Renal pelvis (tissue), 4 donors: Measurements from ENCODE around the gene HSPA8. TPM values are rescaled to one million over a fixed set of nuclear protein-coding genes. Genes with fewer than 3 reads are reported as not detected.
"Not testable (repeated sequence)": the region's sequence is repeated elsewhere in the genome, so short reads cannot be mapped to it uniquely, and the experiment has no call there.

Experiments used
- DNase-seq: peaks from one replicate; pipeline ENCODE4 v3.0.0-alpha.2; 2013
- polyA plus RNA-seq, 3 donors: library from polyadenylated mRNA; unstranded; fragments of 120-200 nt; gene quantifications; one replicate each; pipeline ENCODE4 v1.2.1, GENCODE V29; 2013; ENCODE audit not compliant: insufficient read length in 3 of 3

HSPA8 gene
- polyA plus RNA-seq, 3 donors = 1,151 to 1,482 (median 1,389) TPM

DNA sequence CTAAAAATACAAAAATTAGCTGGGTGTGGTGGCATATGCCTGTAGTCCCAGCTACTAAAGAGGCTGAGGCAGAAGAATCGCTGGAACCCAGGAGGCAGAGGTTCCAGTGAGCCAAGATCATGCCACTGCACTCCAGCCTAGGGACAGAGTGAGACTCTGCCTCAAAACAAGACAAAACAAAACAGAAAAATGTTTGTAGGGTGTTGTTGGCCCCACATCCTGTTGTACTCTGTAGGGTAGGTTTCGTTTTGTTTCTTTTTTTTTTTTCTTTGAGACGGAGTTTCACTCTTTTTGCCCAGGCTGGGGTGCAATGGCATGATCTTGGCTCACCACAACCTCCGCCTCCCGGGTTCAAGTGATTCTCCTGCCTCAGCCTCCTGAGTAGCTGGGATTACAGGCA is 25.7 kb upstream of the HSPA8 start:
- DNase-seq = not testable (repeated sequence)

GRCh38 chr11:123086305-123086704 is 24.4 kb upstream of the HSPA8 start:
- no peak for DNase-seq

DNA sequence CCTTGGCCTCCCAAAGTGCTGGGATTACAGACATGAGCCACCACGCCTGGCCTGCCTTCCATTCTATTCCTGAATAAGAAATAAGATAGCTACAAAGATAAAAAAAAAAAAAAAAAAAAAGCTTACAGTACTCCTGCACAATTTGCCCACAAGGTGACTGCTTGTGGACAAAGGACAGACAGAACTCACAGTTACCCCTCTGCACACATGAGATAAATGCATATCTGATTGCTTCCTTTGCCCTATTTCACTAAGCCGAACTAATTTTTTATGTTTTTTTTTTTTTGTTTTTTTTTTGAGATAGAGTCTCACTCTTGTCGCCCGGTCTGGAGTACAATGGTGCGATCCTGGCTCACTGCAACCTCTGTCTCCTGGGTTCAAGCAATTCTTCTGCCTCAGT is 23.6 kb upstream of the HSPA8 start:
- DNase-seq = no peak

GRCh38 chr11:123084454-123084853 is 22.5 kb upstream of the HSPA8 start:
- DNase-seq = no peak

DNA sequence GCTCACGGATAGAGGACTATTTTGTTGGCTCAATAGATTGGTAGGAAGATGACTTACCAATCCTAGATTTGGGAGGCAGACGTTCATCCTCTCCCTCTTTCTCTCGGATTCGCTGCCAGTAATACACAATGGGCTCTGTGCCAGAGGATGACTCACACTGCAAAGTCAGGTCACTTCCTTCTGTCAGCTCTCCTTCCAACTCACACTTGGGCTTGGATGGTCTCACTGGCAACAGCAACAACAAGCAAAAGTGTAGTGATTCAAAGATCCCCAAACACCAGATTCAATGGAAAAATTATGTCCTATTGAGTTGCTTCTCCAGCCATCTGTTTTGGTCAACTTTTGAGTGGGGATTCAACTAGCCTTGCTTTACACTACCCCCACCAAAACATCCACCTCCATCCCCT is 21.7 kb upstream of the HSPA8 start:
- peak; percentile 30 for DNase-seq

DNA sequence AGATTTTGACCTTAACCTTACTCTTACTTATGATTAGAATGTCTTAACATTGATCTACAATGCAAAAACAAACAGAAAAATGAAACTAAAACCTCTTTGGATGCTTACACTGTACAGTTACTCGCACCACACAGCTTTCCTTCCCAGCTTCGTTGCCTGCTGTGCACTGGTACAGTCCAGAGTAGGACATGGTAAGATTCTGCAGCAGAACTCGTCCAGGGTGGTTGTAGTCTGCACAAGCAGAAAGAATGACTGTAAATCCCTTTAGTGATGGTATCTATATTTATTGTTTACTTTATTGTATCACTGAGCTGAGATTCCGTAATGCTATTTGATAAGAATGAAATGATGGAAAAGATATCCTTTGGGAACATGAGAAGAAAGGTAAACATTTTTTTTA is 21.0 kb upstream of the HSPA8 start:
- DNase-seq = no peak

DNA sequence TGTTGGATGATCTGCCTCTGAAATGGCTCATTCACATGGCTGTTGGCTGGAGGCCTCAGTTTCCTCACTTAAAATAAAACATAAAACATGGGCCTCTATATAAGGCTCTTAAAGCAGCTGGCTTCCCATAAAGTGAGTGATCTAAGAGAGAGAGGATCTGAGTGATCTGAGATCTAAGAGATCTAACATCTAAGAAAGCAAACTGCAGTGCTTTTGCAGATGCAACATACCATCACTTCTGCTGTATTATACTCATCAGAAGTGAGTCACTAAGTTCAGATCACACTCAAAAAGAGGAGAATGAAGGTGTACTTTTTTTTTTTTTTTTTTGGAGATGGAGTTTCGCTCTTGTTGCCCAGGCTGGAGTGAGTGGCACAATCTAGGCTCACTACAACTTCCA is 18.1 kb upstream of the HSPA8 start:
- no peak for DNase-seq

- DNase-seq = no peak
These were observed 14.5 kb upstream of the HSPA8 start for GRCh38 chr11:123076484-123076883.

DNA sequence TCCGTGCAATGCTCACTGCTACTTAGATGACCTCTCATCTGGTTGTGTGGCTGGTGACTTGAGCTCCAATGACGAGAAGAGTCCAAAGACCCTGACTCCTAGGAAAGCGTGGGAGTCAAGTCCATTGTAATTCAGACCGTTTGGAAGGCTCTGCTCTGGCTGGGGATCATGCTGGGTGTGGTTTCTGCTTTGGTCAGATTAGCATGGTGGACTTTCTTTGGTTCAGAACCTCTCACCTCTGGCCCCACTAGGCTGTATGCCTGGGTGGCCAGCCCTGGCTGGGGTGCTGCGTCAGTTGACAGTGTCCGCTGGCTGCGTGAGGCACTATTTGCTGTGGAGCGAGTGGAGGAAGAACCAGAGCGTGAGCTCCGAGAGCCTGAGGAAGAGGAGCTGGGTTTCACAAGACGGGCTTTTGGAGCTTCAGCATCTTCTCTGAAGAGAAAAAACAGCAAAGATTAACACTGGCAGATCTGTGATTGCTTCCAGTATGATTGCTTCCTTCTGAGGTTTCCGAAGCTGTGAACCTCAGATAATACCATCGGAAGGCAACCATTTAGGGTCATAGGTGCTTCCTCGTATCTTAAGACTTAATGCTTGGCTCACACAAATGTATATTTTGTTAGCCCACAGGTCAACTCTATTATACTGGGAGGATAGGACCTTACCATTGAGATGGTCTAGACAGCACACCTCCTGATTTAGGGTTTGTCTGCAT is 11.6 kb upstream of the HSPA8 start:
- DNase-seq = no peak

- DNase-seq = no peak
These were observed 10.8 kb upstream of the HSPA8 start for GRCh38 chr11:123072762-123073161.

GRCh38 chr11:123072332-123072761 is 10.4 kb upstream of the HSPA8 start:
- DNase-seq = no peak

DNA sequence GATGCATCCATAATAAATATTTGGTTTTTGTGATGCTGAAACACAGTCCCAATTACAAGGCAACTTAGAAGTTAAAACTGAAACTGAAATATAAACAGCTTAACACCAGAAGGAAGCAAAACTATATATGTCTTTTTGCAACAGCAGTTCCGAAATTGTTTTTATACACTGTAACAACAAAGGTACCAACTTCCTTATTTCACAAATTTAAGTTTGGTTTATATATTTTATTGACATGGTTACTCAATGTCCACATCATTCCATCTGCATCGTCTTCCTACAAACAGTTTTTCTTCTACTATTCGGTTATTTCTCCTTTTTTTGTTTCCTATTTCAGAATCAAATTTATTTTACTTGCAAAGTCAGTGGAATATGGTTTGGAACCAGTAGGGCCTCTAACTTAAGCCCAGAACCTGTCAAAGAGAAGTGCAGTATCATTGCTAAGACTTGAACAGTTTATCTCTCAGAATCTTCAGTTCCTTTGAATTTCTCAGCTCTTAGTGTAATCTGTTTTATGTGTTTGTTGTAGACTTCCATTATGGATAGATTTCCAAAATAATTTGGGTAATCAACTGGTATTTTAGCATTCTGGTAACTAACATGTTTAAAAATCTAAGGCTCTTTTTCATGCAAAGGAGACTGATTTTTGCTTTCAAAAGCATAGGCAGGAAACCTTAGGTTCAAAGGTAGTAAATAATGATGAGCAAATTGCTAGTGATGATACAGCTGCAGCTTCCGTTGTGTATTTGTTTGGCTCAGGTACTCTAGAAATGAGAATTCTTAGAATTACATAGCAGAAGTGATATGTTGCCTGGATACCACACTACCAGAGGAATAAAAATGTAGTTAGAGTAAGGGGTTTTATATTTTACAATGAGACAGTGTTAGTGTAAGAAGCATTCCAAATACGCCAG is 8.2 kb upstream of the HSPA8 start:
- DNase-seq = no peak

GRCh38 chr11:123065621-123066020 is 3.7 kb upstream of the HSPA8 start:
- no peak for DNase-seq

GRCh38 chr11:123063826-123064657 is 2.1 kb upstream of the HSPA8 start:
- DNase-seq = no peak

- DNase-seq = no peak
These were observed 1.2 kb upstream of the HSPA8 start for GRCh38 chr11:123062892-123063825.

- peak; percentile 99 for DNase-seq
These were observed 389 bp upstream of the HSPA8 start for GRCh38 chr11:123062158-123062891.

GRCh38 chr11:123060277-123061000 is 1.5 kb downstream of the HSPA8 start:
- no peak for DNase-seq

DNA sequence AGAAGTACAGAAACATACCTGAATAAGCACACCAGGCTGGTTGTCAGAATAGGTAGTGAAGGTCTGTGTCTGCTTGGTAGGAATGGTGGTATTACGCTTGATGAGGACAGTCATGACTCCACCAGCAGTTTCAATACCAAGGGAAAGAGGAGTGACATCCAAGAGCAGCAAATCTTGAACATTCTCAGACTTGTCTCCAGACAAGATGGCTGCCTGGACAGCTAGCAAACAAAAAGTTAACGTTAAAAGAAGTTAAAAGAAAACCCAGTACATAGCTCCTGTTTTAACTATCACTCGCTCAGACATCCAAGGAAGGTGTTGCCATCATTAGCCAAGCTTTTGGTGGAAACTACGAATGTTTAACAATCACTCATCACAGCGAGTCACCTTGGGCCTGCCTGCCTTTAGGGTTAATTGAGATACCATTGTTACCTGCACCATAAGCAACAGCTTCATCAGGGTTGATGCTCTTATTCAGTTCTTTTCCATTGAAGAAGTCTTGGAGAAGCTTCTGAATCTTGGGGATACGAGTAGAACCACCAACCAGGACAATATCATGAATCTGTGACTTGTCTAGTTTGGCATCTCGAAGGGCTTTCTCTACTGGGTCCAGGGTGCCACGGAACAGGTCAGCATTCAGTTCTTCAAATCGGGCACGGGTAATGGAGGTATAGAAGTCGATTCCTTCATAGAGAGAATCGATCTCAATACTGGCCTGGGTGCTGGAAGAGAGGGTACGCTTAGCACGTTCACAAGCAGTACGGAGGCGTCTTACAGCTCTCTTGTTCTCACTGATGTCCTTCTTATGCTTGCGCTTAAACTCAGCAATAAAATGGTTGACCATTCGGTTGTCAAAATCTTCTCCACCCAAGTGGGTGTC is 2.7 kb downstream of the HSPA8 start:
- DNase-seq = not testable (repeated sequence)
